HG02870 (cell line): ENCODE data around the gene FOXD4L6.
"Not testable (repeated sequence)": the region's sequence is repeated elsewhere in the genome, so short reads cannot be mapped to it uniquely, and the experiment has no call there.

Experiments
- ATAC-seq: cut with Tn5 transposase; IDR thresholded peaks from one replicate; pipeline ENCODE4 v1.9.1; 2021; ENCODE audit warnings: mild to moderate bottlenecking, moderate library complexity; ENCODE audit not compliant: unreplicated experiment

The FOXD4L6 gene

DNA sequence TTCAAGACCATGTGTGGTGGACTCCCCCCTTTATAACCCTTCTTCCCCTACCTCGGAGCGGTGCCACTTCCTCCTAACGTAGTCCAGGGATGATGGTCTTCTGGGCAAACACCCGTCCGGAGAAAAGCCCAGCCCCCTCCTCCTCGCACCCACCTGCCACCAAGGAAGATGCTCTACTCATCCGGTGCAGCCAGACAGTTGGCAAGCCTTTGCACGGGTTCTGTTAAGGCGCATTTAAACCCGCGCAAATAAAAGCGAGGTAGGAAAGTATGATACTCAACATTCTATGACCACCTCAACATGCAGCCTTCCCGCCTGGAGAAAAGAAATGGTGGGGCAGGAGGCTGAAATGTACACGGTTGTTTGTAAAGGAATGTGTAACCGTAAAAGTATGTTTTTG lies at the start of gene FOXD4L6:
Gene FOXD4L6, minus strand, starts transcription at position 101 of the 400 bp plus-strand sequence. CDS start 298 bp downstream, outside the sequence.
- ATAC-seq: not testable (repeated sequence)

DNA sequence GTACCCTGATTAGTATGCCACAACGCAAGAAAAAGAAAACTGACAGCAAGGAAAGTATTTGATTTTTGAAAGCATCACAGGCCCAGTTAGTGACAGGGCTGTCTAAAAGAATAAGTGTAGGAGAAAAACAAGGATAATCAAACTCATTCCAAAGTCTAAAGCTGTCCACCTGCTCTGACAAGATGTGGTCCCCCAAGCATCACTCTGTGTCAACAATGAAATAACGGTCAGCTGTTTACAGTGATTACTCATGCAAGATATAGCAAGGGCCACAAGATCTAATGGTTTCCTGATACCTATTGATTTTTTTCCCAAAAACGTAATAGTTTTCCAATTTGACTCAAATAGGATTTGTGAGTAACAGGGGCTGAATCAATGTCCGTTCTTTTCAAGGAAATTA lies 46.5 kb upstream of the FOXD4L6 start:
- not testable (repeated sequence) for ATAC-seq

DNA sequence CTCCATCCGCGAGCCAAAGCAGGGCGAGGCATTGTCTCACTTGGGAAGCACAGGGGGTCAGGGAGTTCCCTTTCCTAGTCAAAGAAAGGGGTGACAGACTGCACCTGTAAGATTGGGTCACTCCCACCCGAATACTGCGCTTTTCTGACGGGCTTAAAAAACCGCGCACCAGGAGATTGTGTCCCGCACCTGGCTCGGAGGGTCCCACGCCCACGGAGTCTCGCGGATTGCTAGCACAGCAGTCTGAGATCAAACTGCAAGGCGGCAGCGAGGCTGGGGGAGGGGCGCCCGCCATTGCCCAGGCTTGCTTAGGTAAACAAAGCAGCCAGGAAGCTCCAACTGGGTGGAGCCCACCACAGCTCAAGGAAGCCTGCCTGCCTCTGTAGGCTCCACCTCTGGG lies 21.6 kb upstream of the FOXD4L6 start:
- not testable (repeated sequence) for ATAC-seq

DNA sequence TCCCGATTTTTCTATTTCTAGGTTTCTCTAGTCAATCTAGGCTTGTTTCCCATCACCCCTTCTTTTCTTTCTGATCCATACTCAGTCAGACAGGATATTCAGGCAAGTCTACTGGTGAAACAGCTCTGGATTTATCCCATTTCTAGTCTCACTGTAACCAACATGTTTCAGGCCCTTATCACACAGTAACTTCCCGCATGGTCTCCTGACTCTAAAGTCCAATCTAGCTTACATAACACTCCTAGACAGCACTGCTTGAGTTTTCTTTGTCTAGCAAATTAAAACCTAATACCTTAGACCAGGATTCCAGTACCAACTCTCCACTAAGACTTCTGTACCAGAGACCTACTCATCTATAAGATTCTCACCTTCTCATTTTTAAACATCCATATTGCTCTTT lies 13.4 kb upstream of the FOXD4L6 start:
- ATAC-seq: not testable (repeated sequence)

DNA sequence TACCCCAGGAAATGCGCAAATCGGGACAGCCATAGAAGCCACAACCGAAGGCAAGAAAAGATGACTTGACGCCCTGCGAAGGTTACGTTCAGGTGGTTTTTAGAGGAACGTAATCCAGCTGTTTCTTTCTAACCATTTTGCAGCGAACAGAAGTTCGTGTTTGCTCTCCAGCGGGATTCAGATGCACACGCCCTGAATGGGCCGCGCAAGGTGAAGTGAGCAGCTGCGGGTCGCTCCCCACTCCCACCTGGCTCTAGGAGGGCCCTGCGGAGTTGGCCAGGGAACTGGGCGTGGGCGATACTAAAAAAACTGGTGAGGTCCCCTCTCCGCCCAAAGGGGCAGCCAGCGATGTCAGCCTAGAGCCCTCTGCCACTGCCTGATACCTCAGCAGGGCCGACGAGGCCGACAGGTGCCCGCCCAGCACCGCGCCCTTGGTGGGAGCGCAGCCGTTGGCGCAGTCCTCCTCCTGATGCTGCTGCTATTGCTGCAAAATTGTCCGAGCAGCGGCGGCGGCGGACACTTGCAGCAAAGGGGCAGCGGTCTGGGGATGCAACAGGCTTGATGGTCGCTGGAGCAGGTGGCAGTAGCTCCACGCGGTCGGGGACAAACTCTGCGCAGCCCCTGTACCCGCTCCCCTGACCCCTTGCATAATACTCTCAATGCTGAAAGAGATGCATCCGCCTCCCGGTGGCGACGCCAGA lies 1.6 kb downstream of the FOXD4L6 start:
- not testable (repeated sequence) for ATAC-seq

DNA sequence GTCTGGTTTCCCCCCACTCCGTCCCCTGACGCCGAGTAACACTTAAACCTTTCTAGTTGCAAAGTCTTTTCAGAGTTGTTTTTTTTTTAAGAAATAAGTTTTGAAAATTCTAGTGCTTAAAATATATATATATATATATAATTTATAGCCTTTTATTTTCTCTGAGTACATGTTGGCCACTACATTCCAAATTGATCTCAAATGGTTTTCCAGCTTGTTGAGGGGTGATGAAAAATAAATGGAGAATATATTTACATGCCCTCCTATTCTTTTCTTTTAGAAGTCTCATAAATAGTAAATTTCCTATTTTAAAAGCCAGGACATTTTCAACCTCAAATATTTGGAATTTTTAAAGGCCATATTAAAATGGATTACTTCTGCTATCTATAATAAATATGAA lies 2.5 kb downstream of the FOXD4L6 start:
- ATAC-seq: not testable (repeated sequence)

DNA sequence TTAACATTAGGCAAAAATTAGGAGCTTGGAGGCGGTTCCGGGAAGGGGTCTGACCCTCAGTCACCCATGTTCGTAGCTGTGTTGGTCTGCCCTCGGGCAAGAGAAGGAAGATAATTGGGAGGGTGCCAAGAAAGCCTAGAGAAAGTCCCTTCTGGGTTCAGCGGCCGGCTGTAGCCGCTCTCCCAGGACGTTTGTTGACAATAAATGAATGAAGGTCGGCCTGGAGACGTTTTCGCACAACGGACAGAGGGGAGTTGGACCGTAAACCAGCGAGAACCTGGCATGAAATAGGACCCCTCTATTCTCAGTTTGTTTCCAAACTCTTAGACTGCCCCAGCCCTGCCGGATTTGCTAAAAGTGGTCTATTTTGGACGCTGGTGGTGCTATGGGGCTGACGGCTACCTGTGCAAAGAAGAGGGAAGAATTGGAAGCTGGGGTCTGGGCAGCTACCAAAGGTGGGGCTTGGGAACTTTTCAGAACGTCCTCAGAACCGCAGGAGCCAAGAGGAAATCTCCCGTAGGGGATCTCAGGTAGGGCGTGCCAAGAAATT lies 3.3 kb downstream of the FOXD4L6 start:
- not testable (repeated sequence) for ATAC-seq

DNA sequence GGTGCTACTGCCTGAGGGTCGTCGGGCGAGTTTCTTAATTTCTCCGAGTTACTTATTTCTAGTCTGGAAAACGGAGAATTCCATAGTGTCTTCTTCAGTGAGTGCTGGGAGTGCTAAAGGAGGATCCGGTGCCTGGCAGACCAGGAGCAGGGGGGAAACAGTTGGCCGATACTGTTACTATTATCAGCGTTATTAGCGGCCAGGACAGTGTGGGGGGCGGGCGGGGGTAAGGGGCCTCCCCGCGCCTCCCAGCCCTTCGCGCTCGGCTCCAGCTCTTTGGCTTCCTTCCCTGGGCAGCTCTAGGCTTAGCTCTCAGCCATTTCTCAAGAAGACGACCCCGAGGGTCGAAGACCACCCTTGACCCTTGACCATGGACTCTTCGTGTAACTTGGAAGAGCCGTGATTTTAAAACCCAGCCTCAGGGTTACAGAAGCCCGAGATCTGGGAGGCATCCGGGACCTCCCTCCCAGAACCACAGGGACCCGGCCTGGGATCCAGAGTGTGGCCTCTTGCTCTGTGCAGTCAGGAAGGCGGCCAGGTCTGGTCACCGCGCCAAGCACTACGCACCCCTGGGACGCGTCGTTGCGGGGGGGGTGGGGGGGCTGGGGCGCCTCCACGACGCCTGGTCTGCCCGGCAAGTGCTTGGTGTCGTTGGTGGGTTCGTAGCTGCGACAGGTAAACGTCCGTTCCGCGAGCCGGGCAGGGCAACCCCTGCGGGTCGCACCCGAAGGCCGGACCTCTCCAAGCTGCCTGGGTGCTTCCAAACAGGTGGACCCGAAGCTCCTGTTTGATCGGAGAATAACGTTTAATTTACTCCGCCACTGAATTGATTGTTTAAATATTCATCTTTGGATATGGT lies 4.0 kb downstream of the FOXD4L6 start:
- not testable (repeated sequence) for ATAC-seq

DNA sequence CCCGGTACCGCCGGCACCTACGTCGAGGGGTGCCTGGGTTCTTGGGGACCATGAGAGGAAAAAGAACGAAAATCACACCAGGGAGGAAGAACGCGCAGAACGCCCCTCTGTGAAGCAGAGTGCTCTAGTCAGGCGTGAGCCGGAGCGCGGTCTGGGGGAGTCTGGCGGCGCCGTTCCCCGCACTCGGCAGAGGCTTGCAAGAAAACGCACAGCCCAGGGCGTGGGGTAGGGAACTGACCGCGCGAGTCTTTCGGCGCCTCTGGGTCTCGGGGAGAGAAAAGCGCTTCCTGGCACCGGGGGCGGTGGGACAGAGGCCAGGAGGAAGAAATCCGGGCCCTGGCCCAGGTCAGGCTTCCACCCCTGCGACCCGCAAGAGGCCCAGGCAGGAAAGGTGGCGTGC lies 4.7 kb downstream of the FOXD4L6 start:
- ATAC-seq: not testable (repeated sequence)

DNA sequence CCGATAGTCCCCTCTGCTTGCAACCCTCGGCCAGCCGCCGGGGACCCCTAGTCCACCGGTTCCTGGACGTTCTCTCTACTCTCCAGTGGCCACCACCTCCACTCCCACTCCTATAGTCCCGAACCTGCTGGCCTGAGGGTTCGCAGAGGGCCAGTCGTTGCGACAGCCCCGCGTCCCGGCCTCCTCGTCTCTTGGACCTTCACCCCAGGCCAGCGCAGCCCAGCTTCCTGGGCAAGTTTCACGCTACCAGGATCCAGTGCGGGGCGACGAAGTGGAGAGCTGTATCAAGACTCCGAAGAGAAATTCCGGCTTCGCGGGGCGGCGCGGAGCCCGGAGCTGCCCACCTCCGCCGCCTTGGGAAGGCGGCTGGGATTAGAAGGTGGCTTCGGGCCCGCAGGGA lies 5.1 kb downstream of the FOXD4L6 start:
- not testable (repeated sequence) for ATAC-seq

DNA sequence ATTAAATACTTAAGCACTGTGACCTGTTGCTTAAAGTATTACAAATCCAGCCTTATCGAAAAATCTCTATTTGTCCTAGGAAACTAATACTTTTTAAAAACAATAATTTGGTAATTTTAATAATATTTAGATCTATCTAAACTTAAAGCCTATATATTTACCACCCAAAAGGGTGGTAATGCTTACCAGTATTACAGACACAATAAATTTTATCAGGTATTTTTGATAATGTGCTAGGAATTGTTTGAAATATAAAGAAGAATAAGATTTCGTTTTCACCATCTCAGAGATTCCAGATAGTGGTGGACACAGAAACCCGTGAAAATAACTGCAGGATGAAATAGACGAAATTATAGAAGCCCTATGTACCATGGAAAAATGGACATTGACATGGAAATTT lies 7.8 kb downstream of the FOXD4L6 start:
- ATAC-seq: not testable (repeated sequence)

DNA sequence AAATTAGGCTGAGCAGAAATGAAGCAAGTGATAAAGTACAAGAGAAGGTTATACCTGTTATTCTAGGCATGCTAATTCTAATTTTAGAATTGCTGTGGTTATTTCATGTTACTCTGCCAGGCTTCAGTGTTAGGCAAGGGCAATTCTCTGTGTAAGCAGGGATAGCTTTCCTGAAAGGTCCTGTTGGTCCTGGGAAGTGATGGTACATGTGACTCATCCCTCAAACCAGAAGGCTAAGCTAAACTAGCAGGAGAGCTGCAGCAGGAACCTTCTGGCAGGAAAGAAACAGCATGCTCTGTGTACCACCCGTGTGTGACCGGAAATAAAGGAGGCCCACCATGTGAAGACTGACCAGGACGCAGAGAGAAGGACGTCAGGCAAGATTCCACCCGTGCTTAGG lies 8.8 kb downstream of the FOXD4L6 start:
- ATAC-seq: not testable (repeated sequence)

DNA sequence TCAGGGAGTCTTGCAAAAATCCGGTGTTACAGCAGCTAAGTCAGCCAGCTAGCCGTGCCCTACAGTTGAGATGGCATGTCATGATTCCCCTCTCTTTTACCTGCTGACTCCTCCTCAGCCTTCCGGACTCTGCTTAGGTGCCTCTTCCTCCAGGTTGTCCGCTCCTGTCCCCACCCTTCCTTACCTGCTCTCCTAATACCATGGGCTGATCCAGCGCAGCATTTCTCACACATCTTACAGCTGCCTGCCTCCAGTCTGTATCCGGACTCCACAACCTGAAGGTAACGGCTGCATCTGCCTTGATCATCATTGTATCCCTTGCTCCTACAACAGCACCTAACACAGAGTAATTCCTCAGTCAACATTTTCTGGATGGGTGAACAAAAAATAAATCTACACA lies 9.2 kb downstream of the FOXD4L6 start:
- ATAC-seq: not testable (repeated sequence)

DNA sequence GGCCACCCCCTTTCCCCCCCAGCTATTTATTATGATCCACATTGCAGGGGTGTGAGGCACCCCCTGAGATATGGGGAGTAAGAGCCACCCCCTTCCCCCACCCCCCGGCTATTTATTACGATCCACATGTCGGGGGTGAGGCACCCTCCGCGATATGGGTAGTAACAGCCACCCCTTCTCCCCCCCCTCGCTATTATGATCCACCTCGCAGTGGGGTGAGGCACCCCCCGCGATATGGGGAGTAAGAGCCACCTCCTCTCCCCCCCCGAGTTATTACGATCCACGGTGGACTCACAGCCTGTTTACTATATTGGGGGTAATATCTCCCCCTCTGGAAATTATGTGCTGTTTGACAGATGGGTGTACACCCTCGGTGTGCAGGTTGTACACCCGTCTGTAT lies 15.1 kb downstream of the FOXD4L6 start:
- not testable (repeated sequence) for ATAC-seq

DNA sequence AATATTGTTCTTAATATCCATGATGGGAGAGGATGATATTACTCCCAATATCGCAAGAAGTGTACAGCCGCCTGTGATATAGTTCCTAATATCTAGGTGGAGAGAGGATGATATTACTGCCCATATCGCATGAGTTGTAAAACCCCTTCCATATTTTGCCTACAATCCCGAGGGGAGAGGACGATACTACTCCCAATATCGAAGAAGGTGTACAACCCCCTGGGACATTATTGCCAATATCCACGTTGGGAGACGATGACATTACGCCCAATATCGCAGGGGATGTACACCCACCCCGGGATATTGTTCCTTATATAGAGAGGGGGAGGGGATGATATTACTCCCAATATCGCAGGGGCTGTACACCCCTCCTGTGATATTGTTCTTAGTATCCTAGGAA lies 17.1 kb downstream of the FOXD4L6 start:
- not testable (repeated sequence) for ATAC-seq

DNA sequence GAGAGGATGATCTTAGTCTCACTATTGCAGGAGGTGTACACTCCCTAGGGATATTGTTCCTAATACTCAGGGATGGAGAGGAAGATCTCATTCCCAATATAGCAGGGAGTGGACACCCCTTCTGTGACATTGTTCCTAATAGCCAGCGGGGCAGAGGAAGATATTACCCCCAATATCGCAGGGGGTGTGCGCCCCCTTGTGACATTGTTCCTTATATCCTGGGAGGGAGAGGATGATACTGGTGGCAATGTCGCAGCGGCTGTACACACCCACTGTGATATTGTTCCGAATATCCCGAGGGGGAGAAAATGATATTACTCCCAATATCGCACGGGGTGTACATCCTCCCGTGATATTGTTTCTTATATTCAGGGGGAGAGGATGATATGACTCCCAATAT lies 17.6 kb downstream of the FOXD4L6 start:
- ATAC-seq: not testable (repeated sequence)

DNA sequence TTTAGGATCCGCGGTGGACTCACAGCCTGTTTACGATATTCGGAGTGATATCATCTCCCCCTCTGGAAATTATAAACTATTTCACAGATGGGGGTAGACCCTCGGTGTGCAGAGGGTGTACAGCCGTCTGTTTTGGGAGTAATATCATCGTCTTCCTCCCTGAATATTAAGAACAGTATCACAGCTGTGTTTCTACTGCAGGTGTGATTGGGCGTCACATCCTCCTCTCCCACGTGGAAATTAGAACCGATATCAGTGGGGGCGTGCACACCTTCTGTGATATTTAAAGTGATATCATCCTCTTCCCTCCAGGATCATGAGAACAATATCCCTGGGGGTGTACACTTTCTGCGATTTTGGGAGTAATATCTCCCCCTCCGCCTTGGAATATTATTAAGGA lies 19.2 kb downstream of the FOXD4L6 start:
- not testable (repeated sequence) for ATAC-seq

DNA sequence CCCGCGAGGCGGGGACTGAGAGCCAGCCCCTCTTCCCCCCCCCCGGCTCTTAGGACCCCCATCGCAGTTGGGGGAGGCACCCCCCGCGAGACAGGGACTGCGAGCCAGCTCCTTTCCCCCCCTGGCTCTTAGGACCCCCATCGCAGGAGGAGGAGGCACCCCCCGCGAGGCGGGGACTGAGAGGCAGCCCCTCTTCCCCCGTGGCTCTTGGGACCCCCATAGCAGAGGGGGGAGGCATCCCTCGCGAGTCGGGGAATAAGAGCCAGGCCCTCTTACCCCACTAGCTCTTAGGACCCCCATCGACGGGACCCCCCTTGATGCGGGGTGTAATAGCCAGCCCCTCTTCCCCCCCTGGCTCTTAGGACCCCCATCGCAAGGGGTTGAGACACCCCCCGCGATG lies 19.7 kb downstream of the FOXD4L6 start:
- ATAC-seq: not testable (repeated sequence)

DNA sequence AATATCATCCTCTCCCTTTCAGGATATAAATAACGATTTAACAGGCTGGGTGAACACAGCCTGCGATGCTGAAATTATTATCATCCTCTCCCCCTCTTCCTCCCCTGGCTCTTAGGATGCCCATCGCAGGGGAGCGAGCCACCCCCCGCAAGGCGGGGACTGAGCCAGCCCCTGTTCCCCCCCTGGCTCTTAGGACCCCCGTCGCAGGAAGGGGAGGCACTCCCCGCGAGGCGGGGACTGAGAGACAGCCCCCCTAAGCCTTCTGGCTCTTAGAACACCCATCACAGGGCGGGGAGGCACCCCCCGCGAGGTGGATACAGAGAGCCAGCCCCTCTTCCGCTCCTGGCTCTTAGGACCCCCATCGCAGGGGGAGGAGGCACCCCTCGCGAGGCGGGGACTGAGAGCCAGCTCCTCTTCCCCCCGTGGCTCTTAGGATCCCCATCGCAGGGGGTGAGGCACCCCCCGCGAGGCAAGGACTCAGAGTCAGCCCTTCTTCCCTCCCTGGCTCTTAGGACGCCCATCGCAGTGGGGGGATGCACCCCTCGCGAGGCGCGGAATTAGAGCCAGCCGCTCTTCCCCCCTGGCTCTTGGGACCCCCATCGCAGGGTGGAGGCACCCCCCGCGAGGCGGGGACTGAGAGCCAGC lies 21.9 kb downstream of the FOXD4L6 start:
- not testable (repeated sequence) for ATAC-seq

DNA sequence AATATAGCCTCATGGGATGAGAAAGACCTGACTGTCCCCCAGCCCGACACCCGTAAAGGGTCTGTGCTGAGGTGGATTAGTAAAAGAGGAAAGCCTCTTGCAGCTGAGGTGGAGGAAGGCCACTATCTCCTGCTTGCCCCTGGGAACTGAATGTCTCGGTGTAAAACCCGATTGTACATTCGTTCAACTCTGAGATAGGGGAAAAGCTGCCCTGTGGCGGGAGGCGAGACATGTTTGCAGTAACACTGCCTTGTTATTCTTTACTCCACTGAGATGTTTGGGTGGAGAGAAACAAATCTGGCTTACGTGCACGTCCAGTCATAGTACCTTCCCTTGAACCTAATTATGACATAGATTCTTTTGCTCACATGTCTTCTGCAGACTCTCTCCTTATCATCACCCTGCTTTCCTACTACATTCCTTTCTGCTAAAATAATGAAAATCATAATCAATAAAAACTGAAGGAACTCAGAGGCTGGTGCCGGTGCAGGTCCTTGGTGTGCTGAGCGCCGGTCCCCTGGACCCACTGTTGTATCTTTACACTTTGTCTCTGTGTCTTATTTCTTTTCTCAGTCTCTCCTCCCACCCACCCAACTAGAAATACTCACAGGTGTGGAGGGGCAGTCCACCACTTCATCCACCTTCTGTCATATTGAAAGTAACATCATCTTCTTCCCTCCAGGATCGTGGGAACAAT lies 22.8 kb downstream of the FOXD4L6 start:
- not testable (repeated sequence) for ATAC-seq
